Right lobe of liver (tissue), 6 donors: ENCODE results near the gene TMTC3. TPM values are rescaled to one million over a fixed set of nuclear protein-coding genes. Genes with fewer than 3 reads are reported as not detected.

Experiments
- ATAC-seq, 4 donors: fragments of 200-7000 bp; cut with Tn5 transposase; one replicate each; pipeline ENCODE4 v1.9.1; 2020; ENCODE audit warnings: mild to moderate bottlenecking in 4 of 4, moderate library complexity in 4 of 4
- DNase-seq, 3 donors: peaks; one replicate each; pipeline ENCODE4 v3.0.0-alpha.2; 2020
- H3K27ac ChIP-seq, 3 donors: fragments of 200-600 bp; one replicate each; pipeline ENCODE4 v1.8.0; 2022
- H3K27me3 ChIP-seq, 2 donors: fragments of 200-600 bp; one replicate each; pipeline ENCODE4 v1.8.0; 2022
- H3K36me3 ChIP-seq, 4 donors: fragments of 200-600 bp; sonication (generic) in 1 of 4; one replicate each; pipeline versions ENCODE4 v1.5.1 to v1.8.0; 2017 to 2022; ENCODE audit warnings: control low read depth in 1 of 4
- H3K4me1 ChIP-seq, 4 donors: fragments of 200-600 bp; sonication (generic) in 1 of 4; one replicate each; pipeline versions ENCODE4 v1.5.1 to v1.8.0; 2017 to 2022; ENCODE audit warnings: control low read depth in 1 of 4
- H3K4me3 ChIP-seq, 3 donors: fragments of 200-600 bp; one replicate each; pipeline ENCODE4 v1.8.0; 2022
- H3K9me3 ChIP-seq, 4 donors: fragments of 200-600 bp; sonication (generic) in 1 of 4; one replicate each; pipeline versions ENCODE4 v1.5.1 to v1.8.0; 2017 to 2022; ENCODE audit warnings: control low read depth in 1 of 4
- POLR2A ChIP-seq: fragments of 450-650 bp; IDR thresholded peaks from one replicate; pipeline ENCODE4 v1.6.1; 2017; ENCODE audit warnings: antibody characterized with exemption, mild to moderate bottlenecking
- WGBS: methylation state at CpG from one replicate; pipeline ENCODE4 v1.1.6; 2018; ENCODE audit warnings: low coverage, low lambda C conversion rate; ENCODE audit not compliant: insufficient coverage; ENCODE audit errors: missing lambda C conversion rate; 5-methylcytosine and 5-hydroxymethylcytosine counted together
- intact Hi-C, 2 donors: fragments of 100-400 bp; cut with DNase I; formaldehyde crosslinking; loops; one replicate each; pipeline versions ENCODE4 v1.11.2 to v1.14.1; 2022
- total RNA-seq, 6 experiments: library from RNA; depleted of rRNA in 2 of 6; stranded (reverse); fragments of >200 nt in 2 of 6; fragmentation: NEBNext Ultra II Directional in 3 of 6; extraction: Animal tissue kit (Norgen Biotek cat#: 25700) in 3 of 6; gene quantifications; one replicate each; pipeline versions ENCODE4 v1.1.0 to v1.2.4, GENCODE V29; 2016 to 2023
- TF ChIP-seq, protein P1 (sequence below), 4 donors: fragments of 200-600 bp in 3 of 4; fragments of 450-650 bp in 1 of 4; IDR thresholded peaks; one replicate each; pipeline versions ENCODE4 v1.5.1 to v1.8.0; 2016 to 2022; ENCODE audit warnings: antibody characterized with exemption in 4 of 4, mild to moderate bottlenecking in 2 of 4
- donor health status: DM: no; HTN: yes; CAD: no.
- donor health status: DM: no; HTN: no; CAD: no.
- donor health status: DM: no; HTN: no; CAD: no.
- donor health status: DM: no; HTN: yes; CAD: no.
- donor health status: DM: no; HTN: yes; CAD: no.

The TMTC3 gene
- total RNA-seq, 6 experiments from 2014 or later = 9.5 to 15.7 (median 12.8) TPM

DNA sequence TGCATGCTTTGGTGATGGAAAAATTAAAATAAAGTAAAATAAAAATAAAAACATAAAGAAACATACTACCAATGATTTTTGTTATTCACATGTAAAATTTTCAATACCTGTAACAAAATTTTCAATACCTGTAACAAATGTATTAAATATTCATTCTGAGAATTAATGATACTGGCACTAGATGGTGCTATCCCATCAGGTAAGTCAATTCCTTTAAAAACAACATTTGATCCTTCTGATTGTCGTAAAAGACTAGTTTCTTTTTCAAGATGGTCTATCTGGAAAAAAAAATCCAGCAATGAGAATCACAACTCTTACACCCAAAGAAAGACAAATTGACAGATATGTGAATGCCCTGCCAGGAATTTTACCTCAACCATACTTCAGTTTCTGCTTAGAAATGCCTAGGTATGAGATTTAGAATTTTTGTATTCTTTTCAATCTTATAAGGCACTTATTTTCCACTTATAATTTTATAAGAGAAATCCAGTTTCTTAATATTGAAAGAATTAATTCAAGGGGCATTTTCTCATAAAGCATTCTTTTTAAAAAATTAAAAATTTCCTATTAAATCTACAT lies 30.9 kb upstream of the TMTC3 start:
- no peak for DNase-seq
- ATAC-seq = peak; percentile 72 to 88 (median 83)
- no peaks in the 10 kb centered on the region for H3K27me3 ChIP-seq
- H3K36me3 ChIP-seq = no peaks in the 10 kb centered on the region
- H3K27ac ChIP-seq = no peak overlapping the region
- H3K4me1 ChIP-seq = no peaks in the 10 kb centered on the region
- WGBS = 5% methylated on average over 1 of the region's 1 CpG
- intact Hi-C loops = no loop called here
- no peak for TF ChIP-seq POLR2A
- TF ChIP-seq, protein P1, sequence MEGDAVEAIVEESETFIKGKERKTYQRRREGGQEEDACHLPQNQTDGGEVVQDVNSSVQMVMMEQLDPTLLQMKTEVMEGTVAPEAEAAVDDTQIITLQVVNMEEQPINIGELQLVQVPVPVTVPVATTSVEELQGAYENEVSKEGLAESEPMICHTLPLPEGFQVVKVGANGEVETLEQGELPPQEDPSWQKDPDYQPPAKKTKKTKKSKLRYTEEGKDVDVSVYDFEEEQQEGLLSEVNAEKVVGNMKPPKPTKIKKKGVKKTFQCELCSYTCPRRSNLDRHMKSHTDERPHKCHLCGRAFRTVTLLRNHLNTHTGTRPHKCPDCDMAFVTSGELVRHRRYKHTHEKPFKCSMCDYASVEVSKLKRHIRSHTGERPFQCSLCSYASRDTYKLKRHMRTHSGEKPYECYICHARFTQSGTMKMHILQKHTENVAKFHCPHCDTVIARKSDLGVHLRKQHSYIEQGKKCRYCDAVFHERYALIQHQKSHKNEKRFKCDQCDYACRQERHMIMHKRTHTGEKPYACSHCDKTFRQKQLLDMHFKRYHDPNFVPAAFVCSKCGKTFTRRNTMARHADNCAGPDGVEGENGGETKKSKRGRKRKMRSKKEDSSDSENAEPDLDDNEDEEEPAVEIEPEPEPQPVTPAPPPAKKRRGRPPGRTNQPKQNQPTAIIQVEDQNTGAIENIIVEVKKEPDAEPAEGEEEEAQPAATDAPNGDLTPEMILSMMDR (IDR thresholded peaks at IDR 0.05) = peak; percentile 51 to 68 (median 58)
- no peaks in the 10 kb centered on the region for H3K9me3 ChIP-seq
- H3K4me3 ChIP-seq = peak overlapping the region in 1 of 3 donors; percentile 31

GRCh38 chr12:88113871-88114270 lies 28.2 kb upstream of the TMTC3 start:
- DNase-seq (no peak), ATAC-seq (no peak)
- H3K27ac ChIP-seq = no peak overlapping the region
- 38% methylated on average over 3 of the region's 3 CpGs for WGBS
- H3K9me3 ChIP-seq = no peaks in the 10 kb centered on the region
- no peaks in the 10 kb centered on the region for H3K27me3 ChIP-seq
- intact Hi-C loops = no loop called here
- no peaks in the 10 kb centered on the region for H3K4me1 ChIP-seq
- H3K36me3 ChIP-seq = no peaks in the 10 kb centered on the region
- H3K4me3 ChIP-seq = no peak overlapping the region
- TF ChIP-seq, protein P1 (IDR thresholded peaks at IDR 0.05) = no peak
- no peak for TF ChIP-seq POLR2A

DNA sequence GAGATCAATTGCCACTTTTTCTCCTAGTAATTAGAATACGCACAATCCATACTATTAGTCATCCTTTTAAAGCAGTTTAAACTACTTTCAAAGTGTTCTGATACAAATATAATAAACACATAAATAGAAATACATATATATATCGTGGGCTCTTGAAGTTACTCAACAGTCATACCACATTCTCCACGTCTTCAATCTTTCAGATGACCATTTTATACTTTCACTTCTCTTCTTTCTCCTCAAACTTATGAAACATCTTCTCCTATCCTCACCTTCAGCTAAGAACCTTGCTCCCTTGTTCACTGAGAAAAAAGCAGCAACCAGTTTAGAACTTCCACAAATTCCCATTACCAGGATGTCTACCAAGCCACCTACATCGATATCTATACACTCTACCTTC lies 19.4 kb upstream of the TMTC3 start:
- intact Hi-C loops = no loop called here
- 54% methylated on average over 4 of the region's 4 CpGs for WGBS
- no peak for DNase-seq
- ATAC-seq = no peak
- Histone ChIP-seq H3K27me3 (no peaks in the 10 kb centered on the region), H3K27ac (no peak overlapping the region), H3K4me1 (no peaks in the 10 kb centered on the region), H3K4me3 (no peak overlapping the region), H3K36me3 (peaks cover 0 to 4% (median 0%) of the 10 kb centered on the region in 4 donors), H3K9me3 (no peaks in the 10 kb centered on the region)
- TF ChIP-seq, protein P1 (IDR thresholded peaks at IDR 0.05) = no peak
- TF ChIP-seq POLR2A = no peak

DNA sequence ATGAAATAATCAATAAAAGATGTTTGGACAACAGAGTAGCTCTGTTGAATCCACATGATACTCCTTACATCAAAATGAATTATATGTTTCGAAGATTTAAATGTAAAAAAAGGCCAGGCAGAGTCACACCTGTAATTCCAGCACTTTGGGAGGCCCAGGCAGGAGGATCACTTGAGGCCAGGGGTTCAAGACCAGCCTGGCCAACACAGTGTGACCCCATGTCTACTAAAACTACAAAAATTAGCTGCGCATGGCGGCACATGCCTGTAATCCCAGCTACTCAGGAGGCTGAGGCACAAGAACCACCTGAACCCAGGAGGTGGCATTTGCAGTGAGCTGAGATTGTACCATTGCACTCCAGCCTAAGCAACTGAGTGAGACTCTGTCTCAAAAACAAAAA lies 15.0 kb upstream of the TMTC3 start:
- Histone ChIP-seq H3K9me3 (no peaks in the 10 kb centered on the region), H3K27ac (no peak overlapping the region), H3K27me3 (no peaks in the 10 kb centered on the region), H3K4me3 (no peak overlapping the region), H3K4me1 (no peaks in the 10 kb centered on the region), H3K36me3 (peaks cover 0 to 4% (median 0%) of the 10 kb centered on the region in 4 donors)
- WGBS = 100% methylated on average over 3 of the region's 3 CpGs
- intact Hi-C loops = no loop called here
- TF ChIP-seq, protein P1 (IDR thresholded peaks at IDR 0.05) = no peak
- TF ChIP-seq POLR2A = no peak
- DNase-seq (no peak), ATAC-seq (no peak)
